ENCODE results near the gene ANKRD27. TPM values are rescaled to one million over a fixed set of nuclear protein-coding genes. Genes with fewer than 3 reads are reported as not detected.

The ANKRD27 gene
- total RNA-seq, 1 donor from 2014 or later, result 28.8 TPM

GRCh38 chr19:32558607-32559228 is 116.3 kb downstream of the ANKRD27 start:
- DNase-seq (ENCODE audit: low read depth in 2 of 2), result no peak

GRCh38 chr19:32555786-32556185 is 119.2 kb downstream of the ANKRD27 start:
- no peak for DNase-seq (ENCODE audit: low read depth in 2 of 2)

DNA sequence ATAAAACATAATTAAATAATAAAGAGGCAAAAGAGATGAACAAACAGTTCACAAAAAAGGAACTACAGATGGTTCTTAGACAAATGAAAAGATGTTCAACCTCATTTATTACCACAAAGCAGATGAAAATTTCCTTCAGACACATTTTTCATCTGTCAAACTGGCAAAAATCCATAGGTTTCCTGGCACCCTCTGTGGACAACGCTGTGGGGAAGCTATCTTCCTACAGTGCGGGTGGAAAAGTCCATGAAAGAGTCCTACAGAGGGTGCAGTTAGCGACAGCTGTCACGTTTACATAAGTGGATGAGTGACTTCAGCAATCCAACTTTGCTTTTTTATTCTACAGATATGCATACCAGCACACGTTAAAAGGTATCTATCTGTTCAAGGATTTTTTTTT is 124.3 kb downstream of the ANKRD27 start:
- no peak for DNase-seq (ENCODE audit: low read depth in 2 of 2)

Other genes starting within 250 kb of the ANKRD27 start
- gene PDCD5, start 94.0 kb downstream of the ANKRD27 start, total RNA-seq, result 48.5 and 80.7 TPM in 2 replicates
- 0.39 and 0.89 TPM in 2 replicates for gene RGS9BP, start 668 bp upstream of the ANKRD27 start, total RNA-seq
- 7.6 and 12.5 TPM in 2 replicates for gene NUDT19, start 16.6 kb upstream of the ANKRD27 start, total RNA-seq
- gene TDRD12, start 44.6 kb upstream of the ANKRD27 start, total RNA-seq, result under 0.01 and 0.13 TPM in 2 replicates
- under 0.01 TPM in 2 replicates for gene SLC7A9, start 194.6 kb upstream of the ANKRD27 start, total RNA-seq